ENCODE measurements around the gene LRG1. TPM values are rescaled to one million over a fixed set of nuclear protein-coding genes. Genes with fewer than 3 reads are reported as not detected.

LRG1 gene
- total RNA-seq, 1 donor from 2014 or later: 0.09 TPM

DNA sequence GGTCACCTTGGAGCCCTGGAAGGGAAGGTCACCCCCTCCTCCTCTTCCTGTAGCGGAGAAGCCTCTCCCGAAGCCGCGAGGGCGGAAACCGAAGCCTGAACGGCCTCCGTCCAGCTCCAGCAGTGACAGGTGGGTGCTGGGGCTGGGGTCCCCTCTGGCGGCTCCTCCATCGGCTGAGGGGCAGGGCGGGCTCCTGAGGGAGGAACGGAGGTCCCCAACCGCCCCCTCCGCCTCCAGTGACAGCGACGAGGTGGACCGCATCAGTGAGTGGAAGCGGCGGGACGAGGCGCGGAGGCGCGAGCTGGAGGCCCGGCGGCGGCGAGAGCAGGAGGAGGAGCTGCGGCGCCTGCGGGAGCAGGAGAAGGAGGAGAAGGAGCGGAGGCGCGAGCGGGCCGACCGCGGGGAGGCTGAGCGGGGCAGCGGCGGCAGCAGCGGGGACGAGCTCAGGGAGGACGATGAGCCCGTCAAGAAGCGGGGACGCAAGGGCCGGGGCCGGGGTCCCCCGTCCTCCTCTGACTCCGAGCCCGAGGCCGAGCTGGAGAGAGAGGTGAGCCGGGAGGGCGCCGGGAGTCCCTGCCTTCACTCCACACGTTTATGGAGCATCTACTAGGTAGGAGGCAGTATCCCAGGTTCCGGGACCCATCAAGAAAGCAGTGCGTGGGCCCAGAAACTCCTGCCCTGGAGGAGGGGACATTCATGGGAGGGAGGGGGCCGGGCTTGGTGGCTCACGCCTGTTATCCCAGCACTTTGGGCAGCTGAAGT is 45.7 kb downstream of the LRG1 start:
- no peak for DNase-seq (ENCODE audit: low read depth, low spot score)
- Mint-ChIP-seq H3K36me3 (ENCODE audit: low read depth) (peaks cover 7% of the 10 kb centered on the region), H3K27me3 (ENCODE audit: low read depth) (no peaks in the 10 kb centered on the region), H3K27ac (ENCODE audit: unreplicated experiment) (no peak overlapping the region), H3K9me3 (no peaks in the 10 kb centered on the region), H3K4me3 (no peak overlapping the region), H3K4me1 (no peaks in the 10 kb centered on the region)
- TF ChIP-seq, protein P1, sequence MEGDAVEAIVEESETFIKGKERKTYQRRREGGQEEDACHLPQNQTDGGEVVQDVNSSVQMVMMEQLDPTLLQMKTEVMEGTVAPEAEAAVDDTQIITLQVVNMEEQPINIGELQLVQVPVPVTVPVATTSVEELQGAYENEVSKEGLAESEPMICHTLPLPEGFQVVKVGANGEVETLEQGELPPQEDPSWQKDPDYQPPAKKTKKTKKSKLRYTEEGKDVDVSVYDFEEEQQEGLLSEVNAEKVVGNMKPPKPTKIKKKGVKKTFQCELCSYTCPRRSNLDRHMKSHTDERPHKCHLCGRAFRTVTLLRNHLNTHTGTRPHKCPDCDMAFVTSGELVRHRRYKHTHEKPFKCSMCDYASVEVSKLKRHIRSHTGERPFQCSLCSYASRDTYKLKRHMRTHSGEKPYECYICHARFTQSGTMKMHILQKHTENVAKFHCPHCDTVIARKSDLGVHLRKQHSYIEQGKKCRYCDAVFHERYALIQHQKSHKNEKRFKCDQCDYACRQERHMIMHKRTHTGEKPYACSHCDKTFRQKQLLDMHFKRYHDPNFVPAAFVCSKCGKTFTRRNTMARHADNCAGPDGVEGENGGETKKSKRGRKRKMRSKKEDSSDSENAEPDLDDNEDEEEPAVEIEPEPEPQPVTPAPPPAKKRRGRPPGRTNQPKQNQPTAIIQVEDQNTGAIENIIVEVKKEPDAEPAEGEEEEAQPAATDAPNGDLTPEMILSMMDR (conservative IDR thresholded peaks at IDR 0.05): no peak

GRCh38 chr19:4493104-4493928 is 46.5 kb downstream of the LRG1 start:
- TF ChIP-seq, protein P1 (conservative IDR thresholded peaks at IDR 0.05): no peak
- DNase-seq (ENCODE audit: low read depth, low spot score): no peak
- Mint-ChIP-seq H3K9me3 (no peaks in the 10 kb centered on the region), H3K4me3 (no peak overlapping the region), H3K27ac (ENCODE audit: unreplicated experiment) (no peak overlapping the region), H3K36me3 (ENCODE audit: low read depth) (peaks cover 7% of the 10 kb centered on the region), H3K4me1 (no peaks in the 10 kb centered on the region), H3K27me3 (ENCODE audit: low read depth) (no peaks in the 10 kb centered on the region)

DNA sequence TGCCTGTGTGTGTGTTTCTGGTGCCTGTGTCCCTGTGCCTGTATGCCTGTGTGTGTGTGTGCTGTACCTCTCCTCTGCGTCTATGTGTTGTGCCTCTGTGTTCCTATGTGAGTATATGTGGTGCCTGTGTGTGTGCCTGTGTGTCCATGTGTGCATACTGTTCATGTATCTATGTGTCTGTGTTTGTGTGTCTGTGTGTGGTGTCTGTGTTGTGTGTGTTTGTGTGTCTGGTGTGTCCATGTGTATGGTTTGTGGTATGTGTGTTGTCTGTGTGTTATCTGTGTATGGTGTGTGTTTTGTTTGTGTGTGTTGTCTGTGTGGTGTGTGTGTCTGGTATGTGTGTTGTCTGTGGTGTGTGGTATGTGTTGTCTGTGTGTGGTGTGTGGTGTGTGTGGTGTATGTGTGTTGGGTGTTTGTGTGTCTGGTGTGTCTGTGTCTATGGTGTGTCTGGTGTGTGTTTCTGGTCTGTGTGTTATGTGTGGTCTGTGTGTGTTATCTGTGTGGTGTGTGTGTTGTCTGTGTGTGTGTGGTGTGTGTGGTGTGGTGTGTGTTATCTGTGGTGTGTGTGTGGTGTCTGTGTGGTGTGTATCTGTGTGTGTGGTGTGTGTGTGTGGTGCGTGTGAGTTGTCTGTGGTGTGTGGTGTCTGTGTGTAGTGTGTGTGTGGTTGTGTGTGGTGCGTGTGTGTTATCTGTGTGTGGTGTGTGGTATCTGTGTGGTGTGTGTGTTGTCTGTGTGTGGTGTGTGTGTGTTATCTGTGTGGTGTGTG is 47.3 kb downstream of the LRG1 start:
- no peak for DNase-seq (ENCODE audit: low read depth, low spot score)
- TF ChIP-seq, protein P1 (conservative IDR thresholded peaks at IDR 0.05): no peak
- H3K36me3 Mint-ChIP-seq (ENCODE audit: low read depth): peaks cover 7% of the 10 kb centered on the region
- H3K4me3 Mint-ChIP-seq: no peak overlapping the region
- H3K9me3 Mint-ChIP-seq: no peaks in the 10 kb centered on the region
- no peaks in the 10 kb centered on the region for H3K4me1 Mint-ChIP-seq
- H3K27me3 Mint-ChIP-seq (ENCODE audit: low read depth): no peaks in the 10 kb centered on the region
- H3K27ac Mint-ChIP-seq (ENCODE audit: unreplicated experiment): no peak overlapping the region

DNA sequence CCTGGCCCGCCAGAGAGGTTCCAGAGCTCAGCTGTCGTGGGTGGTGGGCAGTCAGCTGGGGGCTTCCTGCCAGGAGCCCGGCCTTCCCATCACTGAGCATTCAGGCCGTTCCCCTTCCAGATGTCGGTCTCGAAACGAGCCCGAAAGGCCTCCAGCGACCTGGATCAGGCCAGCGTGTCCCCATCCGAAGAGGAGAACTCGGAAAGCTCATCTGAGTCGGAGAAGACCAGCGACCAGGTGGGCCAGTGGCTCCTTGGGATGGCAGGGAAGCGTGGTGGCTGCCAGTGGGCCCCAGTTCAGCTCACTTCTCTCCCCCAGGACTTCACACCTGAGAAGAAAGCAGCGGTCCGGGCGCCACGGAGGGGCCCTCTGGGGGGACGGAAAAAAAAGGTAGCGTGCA is 48.4 kb downstream of the LRG1 start:
- Mint-ChIP-seq H3K4me1 (no peaks in the 10 kb centered on the region), H3K4me3 (no peak overlapping the region), H3K9me3 (no peaks in the 10 kb centered on the region), H3K27me3 (ENCODE audit: low read depth) (no peaks in the 10 kb centered on the region), H3K36me3 (ENCODE audit: low read depth) (peaks cover 7% of the 10 kb centered on the region), H3K27ac (ENCODE audit: unreplicated experiment) (no peak overlapping the region)
- DNase-seq (ENCODE audit: low read depth, low spot score): no peak
- TF ChIP-seq, protein P1 (conservative IDR thresholded peaks at IDR 0.05): no peak

GRCh38 chr19:4488496-4488895 is 51.3 kb downstream of the LRG1 start:
- Mint-ChIP-seq H3K27ac (ENCODE audit: unreplicated experiment) (no peak overlapping the region), H3K4me3 (no peak overlapping the region), H3K9me3 (no peaks in the 10 kb centered on the region), H3K4me1 (no peaks in the 10 kb centered on the region), H3K36me3 (ENCODE audit: low read depth) (peaks cover 12% of the 10 kb centered on the region), H3K27me3 (ENCODE audit: low read depth) (no peaks in the 10 kb centered on the region)
- TF ChIP-seq, protein P1 (conservative IDR thresholded peaks at IDR 0.05): no peak
- no peak for DNase-seq (ENCODE audit: low read depth, low spot score)

Measured in neural crest cell (in vitro differentiated cells).